Esophagus (tissue), 2 donors: ENCODE measurements around the gene GPAT2. TPM values are rescaled to one million over a fixed set of nuclear protein-coding genes. Genes with fewer than 3 reads are reported as not detected.
"Not testable (repeated sequence)": the region's sequence is repeated elsewhere in the genome, so short reads cannot be mapped to it uniquely, and the experiment has no call there.

Source experiments
- H3K27ac ChIP-seq, 2 donors: one replicate each; pipeline ENCODE4 v1.5.1; 2013; ENCODE audit warnings: low read depth in 2 of 2, mild to moderate bottlenecking in 2 of 2, inconsistent platforms in 1 of 2, low read length in 1 of 2, moderate library complexity in 1 of 2
- H3K27me3 ChIP-seq, 2 donors: one replicate each; pipeline ENCODE4 v1.6.1; 2013; ENCODE audit warnings: low read length in 2 of 2, control low read depth in 1 of 2, mild to moderate bottlenecking in 1 of 2; ENCODE audit not compliant: insufficient read depth in 2 of 2, control insufficient read depth in 1 of 2
- H3K36me3 ChIP-seq, 2 donors: one replicate each; pipeline ENCODE4 v1.6.1; 2013; ENCODE audit warnings: low read length in 1 of 2; ENCODE audit not compliant: control insufficient read depth in 2 of 2, insufficient read depth in 2 of 2
- H3K4me1 ChIP-seq, 2 donors: one replicate each; pipeline ENCODE4 v1.6.1; 2013; ENCODE audit warnings: low read length in 1 of 2; ENCODE audit not compliant: control insufficient read depth in 2 of 2, insufficient read depth in 2 of 2
- H3K4me3 ChIP-seq, 2 donors: one replicate each; pipeline ENCODE4 v1.5.1; 2013; ENCODE audit warnings: low read length in 2 of 2, mild to moderate bottlenecking in 2 of 2, low read depth in 1 of 2, moderate library complexity in 1 of 2
- H3K9me3 ChIP-seq, 2 donors: one replicate each; pipeline ENCODE4 v1.6.1; 2013; ENCODE audit warnings: mild to moderate bottlenecking in 2 of 2, low read depth in 1 of 2, low read length in 1 of 2, moderate library complexity in 1 of 2; ENCODE audit not compliant: control insufficient read depth in 2 of 2, insufficient read depth in 1 of 2
- WGBS, 2 donors: extraction: QIAGEN DNeasy Blood & Tissue Kit; methylation state at CpG; one replicate each; pipeline ENCODE4 v1.1.7; 2013; 5-methylcytosine and 5-hydroxymethylcytosine counted together
- polyA plus RNA-seq, 2 donors: library from polyadenylated mRNA; stranded (reverse); fragments of 200-250 nt; gene quantifications; one replicate each; pipeline ENCODE4 v1.2.3, GENCODE V29; 2013
- donor health status: healthy with polysubstance abuse.
- donor health status: Bipolar disorder and iron deficiency.

GPAT2 gene
- polyA plus RNA-seq, 2 donors = 0.43 to 0.98 TPM

- H3K9me3 ChIP-seq = no peaks in the 10 kb centered on the region
- 75 to 76% methylated on average over 4 of the region's 4 CpGs for WGBS, 2 donors
These were observed 30.7 kb upstream of the GPAT2 start for GRCh38 chr2:96065381-96065930.

GRCh38 chr2:96064760-96065159 is 30.0 kb upstream of the GPAT2 start:
- not testable (repeated sequence) for H3K36me3 ChIP-seq, H3K4me1 ChIP-seq, H3K27me3 ChIP-seq

More at GRCh38 chr2:96065381-96065930, 30.7 kb upstream of the GPAT2 start:
- Histone ChIP-seq H3K27me3 (no peaks in the 10 kb centered on the region), H3K27ac (no peak overlapping the region), H3K4me1 (no peaks in the 10 kb centered on the region), H3K4me3 (no peak overlapping the region), H3K36me3 (no peaks in the 10 kb centered on the region)

GRCh38 chr2:96064047-96064675 is 29.4 kb upstream of the GPAT2 start:
- 95 to 100% methylated on average over 1 of the region's 3 CpGs for WGBS, 2 donors

More at GRCh38 chr2:96064760-96065159, 30.0 kb upstream of the GPAT2 start:
- not testable (repeated sequence) for H3K4me3 ChIP-seq, H3K9me3 ChIP-seq, H3K27ac ChIP-seq

GRCh38 chr2:96063116-96063899 is 28.6 kb upstream of the GPAT2 start:
- not testable (repeated sequence) for H3K4me1 ChIP-seq, H3K4me3 ChIP-seq, H3K9me3 ChIP-seq, H3K27me3 ChIP-seq, H3K36me3 ChIP-seq, H3K27ac ChIP-seq
- 44 to 54% methylated on average over 9 to 11 of the region's 12 CpGs for WGBS, 2 donors

More at GRCh38 chr2:96064047-96064675, 29.4 kb upstream of the GPAT2 start:
- H3K4me3 ChIP-seq, H3K36me3 ChIP-seq, H3K27me3 ChIP-seq, H3K9me3 ChIP-seq, H3K4me1 ChIP-seq, H3K27ac ChIP-seq: not testable (repeated sequence)

- WGBS, 2 donors = 76 to 77% methylated on average over 3 of the region's 5 CpGs
- H3K4me3 ChIP-seq = not testable (repeated sequence)
These were observed 27.8 kb upstream of the GPAT2 start for GRCh38 chr2:96062483-96062882.

GRCh38 chr2:96061901-96062300 is 27.2 kb upstream of the GPAT2 start:
- H3K27ac ChIP-seq, H3K9me3 ChIP-seq, H3K36me3 ChIP-seq, H3K4me1 ChIP-seq, H3K4me3 ChIP-seq, H3K27me3 ChIP-seq: not testable (repeated sequence)
- WGBS, 2 donors = 83 to 85% methylated on average over 9 of the region's 9 CpGs

More at GRCh38 chr2:96062483-96062882, 27.8 kb upstream of the GPAT2 start:
- not testable (repeated sequence) for H3K4me1 ChIP-seq, H3K9me3 ChIP-seq, H3K27ac ChIP-seq, H3K36me3 ChIP-seq, H3K27me3 ChIP-seq

GRCh38 chr2:96061197-96061817 is 26.6 kb upstream of the GPAT2 start:
- H3K27ac ChIP-seq, H3K9me3 ChIP-seq, H3K4me1 ChIP-seq, H3K36me3 ChIP-seq, H3K4me3 ChIP-seq, H3K27me3 ChIP-seq: not testable (repeated sequence)
- 79 to 87% methylated on average over 6 to 8 of the region's 8 CpGs for WGBS, 2 donors

- H3K27me3 ChIP-seq, H3K36me3 ChIP-seq, H3K4me3 ChIP-seq, H3K27ac ChIP-seq, H3K9me3 ChIP-seq, H3K4me1 ChIP-seq: not testable (repeated sequence)
- 67 to 81% methylated on average over 7 to 9 of the region's 10 CpGs for whole genome bisulfite sequencing, 2 donors
These were observed 25.6 kb upstream of the GPAT2 start for GRCh38 chr2:96060325-96060724.

GRCh38 chr2:96059443-96059842 is 24.7 kb upstream of the GPAT2 start:
- not testable (repeated sequence) for H3K4me1 ChIP-seq, H3K27me3 ChIP-seq, H3K27ac ChIP-seq, H3K4me3 ChIP-seq, H3K9me3 ChIP-seq, H3K36me3 ChIP-seq
- WGBS, 2 donors = 71% methylated on average over 5 of the region's 6 CpGs; no CpG with 5 or more reads in 1 of the 2 donors
